IMR-90 (cell line): Measurements from ENCODE around the gene MICA. TPM values are rescaled to one million over a fixed set of nuclear protein-coding genes. Genes with fewer than 3 reads are reported as not detected.

Experiments
- ATAC-seq: fragments of 200-7000 bp; cut with Tn5 transposase; 2 replicates; pipeline ENCODE4 v1.9.1; 2020; ENCODE audit warnings: low read depth, mild to moderate bottlenecking, moderate library complexity
- BruUV-seq: library from RNA; stranded (reverse); fragments of 400-500 nt; replicated peaks from 2 replicates; lab custom pipeline; 2021; lab: Mats Ljungman, UMichigan
- CTCF ChIA-PET: fragments of 300-600 bp; formaldehyde crosslinking; extraction: SDS; loops from one replicate; lab custom pipeline; 2021; ENCODE audit warnings: antibody characterized with exemption; lab: Yijun Ruan, JAX
- POLR2A ChIA-PET: fragments of 300-600 bp; sonication (Branson Sonifier 250); formaldehyde crosslinking; loops from one replicate; lab custom pipeline; 2022; ENCODE audit warnings: antibody characterized with exemption; ENCODE audit not compliant: unreplicated experiment; lab: Charles Lee
- DNase-seq: peaks from one replicate; pipeline ENCODE4 v3.0.0; 2013
- H2AFZ ChIP-seq: replicated peaks from 2 replicates; pipeline ENCODE3; 2013; ENCODE audit warnings: low read length, mild to moderate bottlenecking; ENCODE audit not compliant: poor library complexity
- H2AK5ac ChIP-seq: 2 replicates; pipeline ENCODE4 v1.6.1; 2013; ENCODE audit warnings: low read depth, low read length, inconsistent platforms
- H2AK9ac ChIP-seq: replicated peaks from 2 replicates; pipeline ENCODE3; 2013; ENCODE audit warnings: mild to moderate bottlenecking, low read depth, low read length, moderate library complexity; ENCODE audit not compliant: poor library complexity
- H2BK120ac ChIP-seq: 2 replicates; pipeline ENCODE4 v1.6.1; 2013; ENCODE audit warnings: low read depth, low read length, inconsistent platforms
- H2BK15ac ChIP-seq: 3 replicates; pipeline ENCODE4 v1.6.1; 2013; ENCODE audit warnings: low read depth, low read length, inconsistent platforms
- H2BK20ac ChIP-seq: 2 replicates; pipeline ENCODE4 v1.6.1; 2013; ENCODE audit warnings: low read depth, mild to moderate bottlenecking, inconsistent platforms, low read length, moderate library complexity
- H2BK5ac ChIP-seq: 2 replicates; pipeline ENCODE4 v1.6.1; 2013; ENCODE audit warnings: mild to moderate bottlenecking, low read depth, low read length, inconsistent platforms; ENCODE audit not compliant: poor library complexity, severe bottlenecking
- H3K14ac ChIP-seq: replicated peaks from 2 replicates; pipeline ENCODE4 v1.6.1; 2013; ENCODE audit warnings: low read depth, low read length, inconsistent platforms
- H3K18ac ChIP-seq: 2 replicates; pipeline ENCODE4 v1.6.1; 2013; ENCODE audit warnings: low read depth, low read length, control low read depth
- H3K23ac ChIP-seq: 2 replicates; pipeline ENCODE4 v1.6.1; 2013; ENCODE audit warnings: low read depth, low read length, inconsistent platforms
- H3K27ac ChIP-seq: 2 replicates; pipeline ENCODE4 v1.5.1; 2013; ENCODE audit warnings: mild to moderate bottlenecking, control low read depth, low read length; ENCODE audit not compliant: insufficient read depth
- H3K27me3 ChIP-seq: 2 replicates; pipeline ENCODE4 v1.6.1; 2013; ENCODE audit warnings: low read length; ENCODE audit not compliant: control insufficient read depth, insufficient read depth
- H3K36me3 ChIP-seq: 2 replicates; pipeline ENCODE4 v1.6.1; 2013; ENCODE audit warnings: low read length, mixed read lengths; ENCODE audit not compliant: control insufficient read depth, insufficient read depth
- H3K4ac ChIP-seq: 2 replicates; pipeline ENCODE4 v1.6.1; 2013; ENCODE audit warnings: low read depth, low read length, inconsistent platforms
- H3K4me1 ChIP-seq: 2 replicates; pipeline ENCODE4 v1.6.1; 2013; ENCODE audit warnings: low read length, mixed read lengths; ENCODE audit not compliant: control insufficient read depth, insufficient read depth
- H3K4me2 ChIP-seq: 2 replicates; pipeline ENCODE4 v1.6.1; 2013; ENCODE audit warnings: low read depth, mild to moderate bottlenecking, control low read depth, low read length, moderate library complexity
- H3K4me3 ChIP-seq: 2 replicates; pipeline ENCODE4 v1.5.1; 2013; ENCODE audit warnings: low read depth, mild to moderate bottlenecking, control low read depth, low read length, moderate library complexity; ENCODE audit not compliant: insufficient read depth
- H3K56ac ChIP-seq: 2 replicates; pipeline ENCODE4 v1.6.1; 2013; ENCODE audit warnings: low read length, inconsistent platforms; ENCODE audit not compliant: insufficient read depth; ENCODE audit errors: extremely low read depth
- H3K79me1 ChIP-seq, 2 experiments: 2 replicates each; pipeline ENCODE4 v1.6.1; 2013; ENCODE audit warnings: low read length in 2 of 2, inconsistent platforms in 1 of 2, low read depth in 1 of 2
- H3K9ac ChIP-seq: 2 replicates; pipeline ENCODE4 v1.6.1; 2013; ENCODE audit warnings: low read depth, low read length, control low read depth
- H3K9me1 ChIP-seq: 2 replicates; pipeline ENCODE4 v1.6.1; 2013; ENCODE audit warnings: low read length, inconsistent platforms; ENCODE audit not compliant: insufficient read depth
- H3K9me3 ChIP-seq: 2 replicates; pipeline ENCODE4 v1.6.1; 2013; ENCODE audit warnings: low read length; ENCODE audit not compliant: control insufficient read depth, insufficient read depth
- H4K20me1 ChIP-seq: 2 replicates; pipeline ENCODE4 v1.6.1; 2013; ENCODE audit warnings: low read length, inconsistent platforms; ENCODE audit not compliant: insufficient read depth
- H4K5ac ChIP-seq: 2 replicates; pipeline ENCODE4 v1.6.1; 2013; ENCODE audit warnings: mild to moderate bottlenecking, low read depth, low read length, control low read depth
- H4K8ac ChIP-seq, 2 experiments: 2 replicates each; pipeline ENCODE4 v1.6.1; 2013; ENCODE audit warnings: low read depth in 2 of 2, low read length in 2 of 2, control low read depth in 1 of 2, inconsistent platforms in 1 of 2
- H4K91ac ChIP-seq: 2 replicates; pipeline ENCODE4 v1.6.1; 2013; ENCODE audit warnings: low read depth, low read length, inconsistent platforms; ENCODE audit not compliant: insufficient read depth
- BHLHE40 ChIP-seq: fragments of 150-350 bp; IDR thresholded peaks from 2 replicates; pipeline ENCODE4 v1.6.1; 2016; ENCODE audit warnings: mild to moderate bottlenecking, low read depth, low read length
- CEBPB ChIP-seq: IDR thresholded peaks from 2 replicates; pipeline ENCODE4 v1.6.1; 2012; ENCODE audit warnings: low read depth, low read length, improper control_type of control experiment
- CHD1 ChIP-seq: IDR thresholded peaks from 2 replicates; pipeline ENCODE4 v1.6.1; 2012; ENCODE audit warnings: low read depth, low read length, improper control_type of control experiment
- CTCF ChIP-seq: conservative IDR thresholded peaks from 2 replicates; pipeline ENCODE4 v1.5.1; 2012; ENCODE audit warnings: mild to moderate bottlenecking, low read depth, low read length, improper control_type of control experiment
- ELK1 ChIP-seq: fragments of 150-350 bp; IDR thresholded peaks from 2 replicates; pipeline ENCODE4 v1.6.1; 2016; ENCODE audit warnings: low read depth, mild to moderate bottlenecking, low read length, moderate library complexity, borderline replicate concordance
- FOS ChIP-seq: fragments of 150-350 bp; IDR thresholded peaks from 2 replicates; pipeline ENCODE4 v1.6.1; 2016; ENCODE audit warnings: low read depth, low read length
- MAFK ChIP-seq: IDR thresholded peaks from 2 replicates; pipeline ENCODE4 v1.6.1; 2012; ENCODE audit warnings: low read depth, low read length, improper control_type of control experiment
- MAZ ChIP-seq: IDR thresholded peaks from 2 replicates; pipeline ENCODE4 v1.6.1; 2012; ENCODE audit warnings: low read depth, mild to moderate bottlenecking, low read length, improper control_type of control experiment, moderate library complexity, borderline replicate concordance
- MXI1 ChIP-seq: IDR thresholded peaks from 2 replicates; pipeline ENCODE4 v1.6.1; 2012; ENCODE audit warnings: low read depth, mild to moderate bottlenecking, low read length, moderate library complexity, borderline replicate concordance
- NFE2L2 ChIP-seq: fragments of 150-350 bp; IDR thresholded peaks from 2 replicates; pipeline ENCODE4 v1.6.1; 2016; ENCODE audit warnings: low read depth, mild to moderate bottlenecking, low read length
- POLR2A ChIP-seq: IDR thresholded peaks from 2 replicates; pipeline ENCODE4 v1.6.1; 2012; ENCODE audit warnings: mild to moderate bottlenecking, low read depth, low read length
- RAD21 ChIP-seq: IDR thresholded peaks from 2 replicates; pipeline ENCODE4 v1.6.1; 2012; ENCODE audit warnings: low read length, improper control_type of control experiment
- RCOR1 ChIP-seq: IDR thresholded peaks from 2 replicates; pipeline ENCODE4 v1.6.1; 2012; ENCODE audit warnings: mild to moderate bottlenecking, low read length, improper control_type of control experiment; ENCODE audit not compliant: insufficient replicate concordance
- RFX5 ChIP-seq: IDR thresholded peaks from 2 replicates; pipeline ENCODE4 v1.8.0; 2012; ENCODE audit warnings: low read depth, mild to moderate bottlenecking, low read length, moderate library complexity
- SMC3 ChIP-seq: fragments of 150-350 bp; IDR thresholded peaks from 2 replicates; pipeline ENCODE4 v1.6.1; 2016; ENCODE audit warnings: low read depth, mild to moderate bottlenecking, antibody characterized with exemption, low read length, moderate library complexity
- USF2 ChIP-seq: fragments of 150-350 bp; IDR thresholded peaks from 2 replicates; pipeline ENCODE4 v1.6.1; 2017; ENCODE audit warnings: mild to moderate bottlenecking, antibody characterized with exemption, low read length, low read depth
- dilution Hi-C: fragments of 300-500 bp; cut with HindIII; formaldehyde crosslinking; loops from one replicate; pipeline ENCODE4 v1.14.3; 2018; ENCODE audit warnings: low sequenced_read_pairs; ENCODE audit not compliant: unreplicated experiment
- in situ Hi-C: fragments of 300-500 bp; cut with MboI; formaldehyde crosslinking; loops from 3 replicates; pipeline ENCODE4 v1.14.3; 2019; ENCODE audit warnings: low sequenced_read_pairs, inconsistent platforms, mixed read lengths
- intact Hi-C: fragments of 100-400 bp; cut with micrococcal nuclease; formaldehyde crosslinking; loops from 2 replicates; pipeline ENCODE4 v1.10.0; 2022
- polyA plus RNA-seq, 3 experiments: library from polyadenylated mRNA; depleted of rRNA; stranded (reverse); fragments of >200 nt; gene quantifications; 2 replicates each; pipeline ENCODE4 v1.2.3, GENCODE V29; 2012; ENCODE audit warnings: low replicate concordance in 1 of 3
- total RNA-seq: library from RNA; depleted of rRNA; stranded (reverse); fragments of >200 nt; gene quantifications from 2 replicates; pipeline ENCODE4 v1.2.3, GENCODE V29; 2012

The MICA gene
- total and polyA plus RNA-seq, 2 of the 4 experiments (the other 2 are of a cell fraction) = 55.9 to 67.7 TPM

- intact Hi-C loops = no loop called here
- in situ Hi-C loops = no loop called here
- no peak overlapping the region for H4K5ac ChIP-seq
Measured at GRCh38 chr6:31363811-31364210, 39.6 kb upstream of the MICA start.

More at GRCh38 chr6:31363811-31364210, 39.6 kb upstream of the MICA start:
- Histone ChIP-seq H3K27me3 (peaks cover 34% of the 10 kb centered on the region), H3K9me1 (no peaks in the 10 kb centered on the region), H3K4ac (no peak overlapping the region), H2BK15ac (no peak overlapping the region), H2BK5ac (no peak overlapping the region), H2BK120ac (no peak overlapping the region), H3K4me3 (no peak overlapping the region), H2AK9ac (no peak overlapping the region), H3K4me2 (no peak overlapping the region), H3K79me1 (no peaks in the 10 kb centered on the region), H2AFZ (no peak overlapping the region), H3K18ac (no peak overlapping the region), H3K14ac (no peak overlapping the region), H3K23ac (no peak overlapping the region), H3K27ac (no peak overlapping the region), H3K9ac (no peak overlapping the region), H3K4me1 (no peaks in the 10 kb centered on the region), H3K9me3 (no peaks in the 10 kb centered on the region), H4K91ac (no peak overlapping the region), H4K8ac (no peak overlapping the region), H3K56ac (no peak overlapping the region), H4K20me1 (no peaks in the 10 kb centered on the region), H3K36me3 (no peaks in the 10 kb centered on the region), H2AK5ac (no peak overlapping the region), H2BK20ac (no peak overlapping the region)
- ChIA-PET CTCF (interaction anchor here (0.6 kb wide), 1 partner anchor 35 kb away, joined by 3 read pairs; no protein-coding TSS in a partner anchor), POLR2A (no interaction called here)
- BruUV-seq = no TSS peak
- no peak for ATAC-seq
- TF ChIP-seq RFX5 (no peak), CTCF (no peak), USF2 (no peak), FOS (no peak), RCOR1 (no peak), ELK1 (no peak), MAZ (no peak), MXI1 (no peak), CHD1 (no peak), CEBPB (no peak), POLR2A (no peak), SMC3 (no peak), NFE2L2 (no peak), MAFK (no peak), RAD21 (no peak), BHLHE40 (no peak)
- no peak for DNase-seq
- dilution Hi-C loops = no loop called here
